SW 1271 (cell line): ENCODE measurements around the gene OR10W1.
A peak's percentile ranks its signal among the peaks of the same experiment; 100 is the strongest.

Source experiments
- DNase-seq, 2 experiments: peaks; one replicate each; lab custom pipeline; 2025; lab: John Stamatoyannopoulos, UW

Gene OR10W1, protein sequence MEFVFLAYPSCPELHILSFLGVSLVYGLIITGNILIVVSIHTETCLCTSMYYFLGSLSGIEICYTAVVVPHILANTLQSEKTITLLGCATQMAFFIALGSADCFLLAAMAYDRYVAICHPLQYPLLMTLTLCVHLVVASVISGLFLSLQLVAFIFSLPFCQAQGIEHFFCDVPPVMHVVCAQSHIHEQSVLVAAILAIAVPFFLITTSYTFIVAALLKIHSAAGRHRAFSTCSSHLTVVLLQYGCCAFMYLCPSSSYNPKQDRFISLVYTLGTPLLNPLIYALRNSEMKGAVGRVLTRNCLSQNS

DNA sequence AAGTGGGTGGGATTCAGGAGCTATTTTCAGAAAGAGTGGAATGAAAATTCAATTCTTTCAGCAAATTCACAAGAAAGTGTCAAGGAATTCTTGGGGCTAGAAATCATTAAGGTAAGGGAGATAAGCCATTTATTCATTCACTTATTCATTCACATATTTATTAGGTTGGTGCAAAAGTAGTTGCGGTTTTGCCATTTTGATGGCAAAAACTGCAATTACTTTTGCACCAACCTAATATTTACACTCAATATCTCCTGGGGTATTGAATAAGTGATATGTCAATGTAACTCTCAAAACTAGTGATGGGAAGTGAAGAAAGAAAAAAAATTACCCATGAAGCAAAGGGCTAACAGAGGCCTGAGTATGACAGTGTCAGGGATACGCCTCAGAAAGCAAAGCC lies at the start of gene OR10W1:
Gene OR10W1 (minus strand): TSS at position 119 of the 400 bp plus-strand sequence. CDS start 402 bp downstream, outside the sequence.
- no peak for DNase-seq

DNA sequence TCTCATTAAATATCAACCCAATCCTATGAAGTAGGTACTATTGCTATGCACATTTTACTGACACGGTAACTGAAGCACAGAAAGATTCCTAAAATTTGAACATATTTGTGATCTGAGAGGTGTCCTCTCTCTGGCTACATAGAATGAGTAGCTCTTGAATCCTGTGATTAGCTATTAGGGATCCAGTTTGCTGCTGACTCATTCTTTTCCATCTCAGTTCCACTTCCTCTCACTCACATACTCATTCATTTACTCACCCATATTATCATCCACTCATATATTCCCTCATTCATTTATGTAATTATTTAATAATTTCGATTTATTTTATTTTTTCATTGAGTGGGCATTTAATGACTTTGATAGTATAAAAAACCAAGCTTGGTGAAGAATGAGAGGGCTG lies 48.1 kb upstream of the OR10W1 start:
- peak in 1 of 2 experiments; percentile 10 for DNase-seq

DNA sequence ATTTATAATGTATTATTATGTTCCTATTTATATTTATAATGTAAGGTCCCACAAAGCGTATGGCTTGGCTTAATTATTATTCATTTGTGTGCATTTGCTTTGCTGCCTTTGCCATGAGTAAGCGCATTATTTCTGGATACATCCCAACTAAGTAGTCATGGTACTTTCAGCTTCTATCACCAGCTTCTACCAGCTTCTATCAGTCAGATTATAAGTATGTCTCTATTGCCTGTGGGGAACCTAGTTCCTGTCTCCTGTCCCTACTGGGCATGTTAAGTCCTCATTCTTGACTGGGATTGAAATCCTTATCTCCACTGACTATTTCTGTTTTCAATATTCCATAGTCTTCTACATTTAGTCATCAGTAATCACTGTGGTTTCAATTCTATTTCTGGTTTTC lies 33.5 kb upstream of the OR10W1 start:
- no peak for DNase-seq

DNA sequence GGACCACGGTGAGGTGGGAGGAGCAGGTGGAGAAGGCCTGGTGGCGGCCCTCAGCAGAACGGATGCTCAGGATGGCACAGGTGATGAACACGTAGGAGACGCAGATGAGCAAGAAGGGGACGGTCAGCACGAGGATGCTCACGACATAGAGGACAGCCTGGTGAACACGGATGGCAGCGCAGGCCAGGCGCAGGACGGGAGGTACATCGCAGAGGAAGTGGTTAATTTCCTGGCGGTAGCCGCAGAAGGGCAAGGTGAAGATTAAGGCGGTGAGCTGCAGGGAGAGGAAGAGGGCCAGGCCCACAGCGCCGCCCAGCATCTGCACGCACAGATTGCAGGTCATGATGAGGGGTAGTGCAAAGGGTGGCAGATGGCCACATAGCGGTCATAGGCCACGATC lies 24.0 kb upstream of the OR10W1 start:
- no peak for DNase-seq

DNA sequence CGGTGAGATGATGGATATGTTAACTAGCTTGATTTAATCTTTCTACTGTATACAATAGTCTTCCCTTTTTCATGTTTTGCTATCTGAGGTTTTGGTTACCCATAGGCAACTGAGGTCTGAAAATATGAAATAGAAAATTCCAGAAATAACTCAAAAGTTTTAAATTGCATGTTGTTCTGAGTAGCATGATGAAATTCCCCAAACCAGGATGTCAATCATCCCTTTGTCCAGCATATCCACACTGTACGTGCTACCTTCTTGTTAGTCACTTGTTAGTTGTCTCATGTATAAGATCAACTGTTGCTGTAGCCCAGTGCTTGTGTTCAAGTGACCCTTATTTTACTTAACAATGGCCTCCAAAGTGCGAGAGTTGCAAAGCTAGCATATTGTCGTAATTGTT lies 21.2 kb upstream of the OR10W1 start:
- no peak for DNase-seq

DNA sequence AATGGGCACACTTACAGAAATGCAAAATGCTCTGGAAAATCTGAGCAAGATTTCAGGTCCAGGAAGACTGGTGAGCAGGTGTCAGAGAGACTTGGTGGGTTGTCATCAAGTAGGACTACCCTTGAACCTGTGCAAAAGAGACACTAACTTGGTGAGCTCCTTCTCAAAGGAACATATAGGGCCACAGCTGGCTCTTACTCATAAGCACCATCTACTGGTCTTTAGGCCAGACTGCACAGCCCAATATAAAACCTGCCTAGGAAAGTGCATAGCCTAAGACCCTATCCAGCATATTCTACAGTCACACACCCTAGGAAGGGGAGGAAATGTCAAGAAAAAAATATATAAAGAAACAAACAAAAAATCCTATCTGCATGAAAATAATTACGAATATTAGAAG lies 18.2 kb upstream of the OR10W1 start:
- DNase-seq: peak in 1 of 2 experiments; percentile 48

DNA sequence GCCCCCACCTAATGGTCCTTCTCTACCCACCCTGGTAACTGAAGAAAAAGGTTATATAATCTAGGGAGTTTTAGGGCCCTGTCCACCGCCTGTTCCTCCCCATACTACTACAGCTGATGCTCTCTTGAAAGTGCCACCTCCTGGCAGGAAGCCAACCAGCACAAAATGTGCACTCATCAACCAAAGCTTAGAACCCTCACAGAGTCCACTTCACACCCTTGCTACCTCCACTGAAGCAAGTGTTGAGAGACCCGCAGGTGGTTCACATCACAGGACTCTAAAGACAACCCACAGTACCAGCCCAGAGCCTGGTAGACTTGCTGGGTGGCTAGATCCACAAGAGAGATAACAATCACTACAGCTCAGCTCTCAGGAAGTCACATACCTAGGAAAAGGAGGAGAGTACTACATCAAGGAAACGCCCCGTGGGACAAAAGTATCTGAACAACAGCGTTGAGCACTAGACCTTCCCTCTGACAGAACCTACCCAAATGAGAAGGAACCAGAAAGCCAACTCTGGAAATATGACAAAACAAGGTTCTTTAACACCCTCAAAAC lies 17.5 kb upstream of the OR10W1 start:
- DNase-seq: no peak

DNA sequence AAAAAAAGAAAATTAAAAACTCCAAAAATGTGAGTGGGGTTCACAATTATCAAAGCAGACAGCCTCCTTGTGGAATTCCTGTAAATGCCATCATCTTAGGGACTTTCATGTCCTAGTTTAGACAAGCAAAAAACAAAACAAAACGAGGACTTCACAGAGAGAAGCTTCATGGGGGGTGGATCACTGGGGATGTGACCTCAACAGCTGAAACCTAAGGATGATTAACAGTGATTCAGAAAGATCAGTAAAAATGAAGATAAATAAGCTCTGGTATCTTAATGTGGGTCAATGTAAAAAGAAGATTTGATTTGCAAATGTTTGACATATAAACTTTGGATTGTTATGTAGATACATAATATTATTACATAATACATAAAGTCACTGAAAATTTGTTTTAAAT lies 8.1 kb upstream of the OR10W1 start:
- no peak for DNase-seq

DNA sequence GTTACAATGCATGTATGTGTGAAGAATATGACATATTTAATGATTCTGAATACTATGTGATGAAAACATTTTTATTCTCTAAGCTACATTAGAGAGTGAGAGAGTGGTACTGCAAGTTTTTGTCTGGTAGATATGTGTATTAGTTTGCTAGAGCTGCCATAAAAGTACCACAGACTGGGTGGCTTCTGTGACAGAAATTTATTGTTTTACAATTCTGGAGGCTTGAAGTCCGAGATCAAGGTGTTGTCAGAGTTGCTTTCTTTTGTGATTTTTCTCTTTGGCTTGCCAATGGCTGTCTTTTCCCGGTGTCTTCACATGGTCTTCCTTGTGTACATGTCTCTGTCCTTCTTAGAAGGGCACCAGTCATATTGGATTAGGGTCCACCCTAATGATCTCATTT lies 6.9 kb upstream of the OR10W1 start:
- DNase-seq: no peak

DNA sequence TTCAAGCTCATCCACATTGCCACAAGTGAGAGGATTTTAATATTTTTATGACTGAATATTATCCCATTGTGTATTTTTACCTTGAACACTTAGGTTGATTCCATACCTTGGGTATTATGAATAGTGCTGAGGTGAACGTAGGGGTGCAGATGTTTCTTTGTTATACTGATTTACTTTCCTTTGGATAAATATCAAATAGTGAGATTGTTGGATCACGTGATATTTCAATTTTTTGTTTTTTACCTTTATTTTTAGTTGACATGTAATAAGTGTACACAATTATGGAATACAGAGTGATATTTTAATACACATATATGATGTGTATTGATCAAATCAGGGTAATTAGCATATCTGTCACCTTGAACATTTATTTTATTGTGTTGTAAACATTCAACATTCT lies 8.1 kb downstream of the OR10W1 start:
- DNase-seq: no peak

DNA sequence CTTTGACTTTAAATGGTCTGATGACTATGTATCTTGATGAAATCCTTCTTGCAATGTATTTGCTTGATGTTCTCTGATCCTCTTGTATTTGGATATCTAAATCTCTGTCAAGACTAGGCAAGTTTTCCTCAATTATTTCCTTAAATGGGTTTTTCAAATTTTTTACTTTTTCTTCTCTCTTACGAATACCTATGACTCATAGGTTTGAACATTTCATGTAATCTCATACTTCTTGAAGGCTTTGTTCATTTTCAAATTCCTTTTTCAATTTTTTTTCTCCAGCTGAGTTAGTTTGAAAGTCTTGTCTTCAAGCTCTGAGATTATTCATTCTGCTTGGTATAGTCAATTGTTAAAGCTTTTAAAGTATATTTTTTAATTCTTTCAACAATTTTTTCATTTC lies 13.1 kb downstream of the OR10W1 start:
- no peak for DNase-seq

DNA sequence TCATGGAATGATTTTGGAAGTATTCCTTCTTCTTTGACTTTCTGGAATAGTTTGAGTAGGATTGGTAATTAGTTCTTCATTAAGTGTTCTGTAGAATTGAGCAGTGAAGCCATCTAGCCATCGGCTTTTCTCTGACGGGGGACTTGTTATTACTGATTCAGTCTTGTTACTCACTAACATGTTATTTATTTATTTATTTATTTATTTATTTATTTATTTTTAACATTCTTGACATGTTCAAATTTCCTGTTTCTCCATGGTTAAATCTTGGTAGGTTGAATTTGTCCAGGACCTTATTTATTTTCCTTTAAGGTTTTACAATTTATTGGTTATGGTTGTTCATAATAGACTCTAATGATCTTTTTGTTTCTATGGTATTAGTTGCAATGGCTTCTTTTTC lies 24.1 kb downstream of the OR10W1 start:
- no peak for DNase-seq

DNA sequence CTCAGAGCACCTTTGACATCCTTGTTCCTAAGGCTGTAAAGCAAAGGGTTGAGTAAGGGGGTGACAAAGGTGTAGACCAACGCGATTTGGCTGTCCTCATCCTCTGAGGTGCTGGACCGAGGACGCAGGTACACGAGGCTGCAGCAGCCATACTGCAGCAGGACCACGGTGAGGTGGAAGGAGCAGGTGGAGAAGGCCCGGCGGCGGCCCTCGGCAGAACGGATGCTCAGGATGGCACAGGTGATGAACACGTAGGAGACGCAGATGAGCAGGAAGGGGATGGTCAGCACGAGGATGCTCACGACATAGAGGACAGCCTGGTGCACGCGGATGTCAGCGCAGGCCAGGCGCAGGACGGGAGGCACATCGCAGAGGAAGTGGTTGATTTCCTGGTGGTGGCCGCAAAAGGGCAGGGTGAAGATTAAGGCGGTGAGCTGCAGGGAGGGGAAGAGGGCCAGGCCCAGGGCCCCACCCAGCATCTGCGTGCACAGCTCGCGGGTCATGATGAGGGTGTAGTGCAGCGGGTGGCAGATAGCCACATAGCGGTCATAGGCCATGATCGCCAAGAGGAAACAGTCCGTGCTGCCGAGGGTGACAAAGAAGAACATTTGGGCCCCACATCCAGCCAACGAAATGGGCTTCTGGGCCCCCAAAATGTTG lies 40.0 kb downstream of the OR10W1 start:
- DNase-seq: no peak

DNA sequence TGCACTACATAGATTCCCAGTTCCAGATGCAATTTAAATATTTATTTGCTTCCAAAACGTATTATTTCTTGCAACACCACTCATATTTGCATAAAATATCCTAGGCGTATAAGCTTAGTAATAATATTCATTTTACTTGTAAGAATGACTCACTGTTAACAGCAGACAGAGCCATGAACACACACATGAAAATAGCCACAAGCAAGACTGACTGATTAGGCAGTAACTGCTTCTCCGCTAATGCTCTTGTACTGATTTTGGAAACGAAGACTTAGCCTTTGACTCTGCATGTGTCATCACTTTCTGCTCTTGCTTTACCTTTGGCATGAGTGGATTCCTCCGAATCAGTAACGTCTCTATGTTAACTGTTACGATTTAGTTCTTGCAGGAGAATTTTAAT lies 45.3 kb downstream of the OR10W1 start:
- no peak for DNase-seq
